Measurements from ENCODE around the gene NCOA5.

Gene NCOA5

DNA sequence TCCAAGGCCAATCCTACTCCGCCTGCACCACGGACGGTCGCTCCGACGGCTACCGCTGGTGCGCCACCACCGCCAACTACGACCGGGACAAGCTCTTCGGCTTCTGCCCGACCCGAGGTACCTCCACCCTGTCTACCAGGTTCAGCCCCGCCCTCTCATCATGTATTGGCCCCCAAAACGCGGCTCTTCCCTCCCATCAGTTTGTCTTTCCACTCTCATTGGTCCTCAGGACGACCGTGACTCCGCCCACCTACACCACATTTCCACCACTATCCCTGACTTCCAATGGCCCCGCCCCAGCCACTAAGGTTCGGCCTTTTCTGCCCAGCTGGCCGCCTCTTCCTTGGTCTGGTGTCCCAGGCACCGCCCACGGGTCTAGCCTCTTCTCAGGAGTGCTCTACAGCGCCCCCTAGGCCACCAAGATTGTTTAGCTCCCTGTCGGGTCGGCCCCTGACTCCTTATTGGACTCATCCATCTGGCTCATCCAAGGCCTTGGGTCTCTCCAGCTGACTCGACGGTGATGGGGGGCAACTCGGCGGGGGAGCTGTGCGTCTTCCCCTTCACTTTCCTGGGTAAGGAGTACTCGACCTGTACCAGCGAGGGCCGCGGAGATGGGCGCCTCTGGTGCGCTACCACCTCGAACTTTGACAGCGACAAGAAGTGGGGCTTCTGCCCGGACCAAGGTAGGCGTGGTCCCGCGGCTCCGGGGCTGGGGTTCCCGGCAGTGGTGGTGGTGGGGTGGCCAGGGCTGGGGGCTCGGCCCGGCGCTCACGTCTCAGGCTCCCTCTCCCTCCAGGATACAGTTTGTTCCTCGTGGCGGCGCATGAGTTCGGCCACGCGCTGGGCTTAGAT, 77.9 kb downstream of the NCOA5 start:
- peak; percentile 45 for DNase-seq

Measured in activated CD4-positive, alpha-beta T cell treated with anti-CD3 and anti-CD28 coated beads, Interleukin-2, amount 50 U/mL, for 16 hours (primary cell).